ELR (cell line): ENCODE data around the gene CDH12.
"Not testable (repeated sequence)": the region's sequence is repeated elsewhere in the genome, so short reads cannot be mapped to it uniquely, and the experiment has no call there.

Experiments used
- DNase-seq: peaks from one replicate; pipeline ENCODE4 v3.0.0-alpha.2; 2015; ENCODE audit warnings: low read depth

CDH12 gene

GRCh38 chr5:22277006-22277405, 576.1 kb downstream of the CDH12 start:
- no peak for DNase-seq

GRCh38 chr5:22265855-22266254, 587.3 kb downstream of the CDH12 start:
- DNase-seq = not testable (repeated sequence)

GRCh38 chr5:22258139-22258538, 595.0 kb downstream of the CDH12 start:
- DNase-seq = no peak

GRCh38 chr5:22250528-22250927, 602.6 kb downstream of the CDH12 start:
- no peak for DNase-seq

GRCh38 chr5:22249209-22249729, 603.9 kb downstream of the CDH12 start:
- DNase-seq = no peak

GRCh38 chr5:22245770-22246169, 607.4 kb downstream of the CDH12 start:
- DNase-seq = no peak

GRCh38 chr5:22242532-22242931, 610.6 kb downstream of the CDH12 start:
- no peak for DNase-seq

GRCh38 chr5:22238047-22238446, 615.1 kb downstream of the CDH12 start:
- DNase-seq = peak; percentile 1

- DNase-seq = no peak
Measured at GRCh38 chr5:22226423-22226822, 626.7 kb downstream of the CDH12 start.

GRCh38 chr5:22223079-22223478, 630.1 kb downstream of the CDH12 start:
- DNase-seq = no peak

GRCh38 chr5:22213703-22214495, 639.2 kb downstream of the CDH12 start:
- DNase-seq = peak; percentile 5

GRCh38 chr5:22212254-22212991, 640.7 kb downstream of the CDH12 start:
- not testable (repeated sequence) for DNase-seq

GRCh38 chr5:22208463-22208862, 644.7 kb downstream of the CDH12 start:
- DNase-seq = not testable (repeated sequence)

- DNase-seq = not testable (repeated sequence)
Measured at GRCh38 chr5:22188651-22189050, 664.5 kb downstream of the CDH12 start.

GRCh38 chr5:22187632-22188228, 665.4 kb downstream of the CDH12 start:
- DNase-seq = not testable (repeated sequence)

GRCh38 chr5:22169226-22169625, 683.9 kb downstream of the CDH12 start:
- DNase-seq = not testable (repeated sequence)

GRCh38 chr5:22168704-22169103, 684.4 kb downstream of the CDH12 start:
- DNase-seq = not testable (repeated sequence)

GRCh38 chr5:22165931-22166330, 687.2 kb downstream of the CDH12 start:
- not testable (repeated sequence) for DNase-seq

- not testable (repeated sequence) for DNase-seq
Measured at GRCh38 chr5:22164910-22165748, 688.0 kb downstream of the CDH12 start.

GRCh38 chr5:22156953-22157352, 696.2 kb downstream of the CDH12 start:
- DNase-seq = not testable (repeated sequence)

GRCh38 chr5:22154779-22155178, 698.4 kb downstream of the CDH12 start:
- not testable (repeated sequence) for DNase-seq

- not testable (repeated sequence) for DNase-seq
Measured at GRCh38 chr5:22151801-22152200, 701.3 kb downstream of the CDH12 start.
